H9 (cell line): ENCODE measurements around the gene PROSER3. TPM values are rescaled to one million over a fixed set of nuclear protein-coding genes. Genes with fewer than 3 reads are reported as not detected.

Source experiments
- DNase-seq: peaks from one replicate; pipeline ENCODE4 v3.0.0-alpha.2; 2017
- H2AFZ ChIP-seq: one replicate; pipeline ENCODE4 v1.6.1; 2013; ENCODE audit warnings: mild to moderate bottlenecking, low read length, control low read depth, moderate library complexity
- H2AK5ac ChIP-seq: 2 replicates; pipeline ENCODE4 v1.6.1; 2013; ENCODE audit warnings: low read length, control low read depth, mixed read lengths; ENCODE audit not compliant: insufficient read length
- H2BK120ac ChIP-seq: one replicate; pipeline ENCODE4 v1.6.1; 2013; ENCODE audit warnings: low read depth, mild to moderate bottlenecking, low read length, control low read depth, inconsistent platforms; ENCODE audit not compliant: poor library complexity, severe bottlenecking
- H2BK12ac ChIP-seq: 2 replicates; pipeline ENCODE4 v1.6.1; 2013; ENCODE audit warnings: low read length, control low read depth, mixed read lengths, low read depth; ENCODE audit not compliant: insufficient read length
- H2BK15ac ChIP-seq: 2 replicates; pipeline ENCODE4 v1.6.1; 2013; ENCODE audit warnings: low read depth, low read length, control low read depth
- H2BK20ac ChIP-seq: one replicate; pipeline ENCODE4 v1.6.1; 2013; ENCODE audit warnings: low read depth, mild to moderate bottlenecking, low read length, control low read depth, inconsistent platforms; ENCODE audit not compliant: poor library complexity, severe bottlenecking
- H2BK5ac ChIP-seq: 2 replicates; pipeline ENCODE4 v1.6.1; 2013; ENCODE audit warnings: low read length, control low read depth, mixed read lengths; ENCODE audit not compliant: insufficient read length
- H3K14ac ChIP-seq: 2 replicates; pipeline ENCODE4 v1.6.1; 2013; ENCODE audit warnings: low read length, control low read depth; ENCODE audit not compliant: insufficient read depth
- H3K18ac ChIP-seq: 2 replicates; pipeline ENCODE4 v1.6.1; 2013; ENCODE audit warnings: low read depth, mild to moderate bottlenecking, mixed read lengths, low read length, control low read depth; ENCODE audit not compliant: insufficient read length
- H3K23ac ChIP-seq: 2 replicates; pipeline ENCODE4 v1.6.1; 2013; ENCODE audit warnings: low read length, control low read depth, mixed read lengths, low read depth; ENCODE audit not compliant: insufficient read length
- H3K23me2 ChIP-seq: 2 replicates; pipeline ENCODE4 v1.6.1; 2013; ENCODE audit warnings: low read depth, mild to moderate bottlenecking, mixed read lengths, low read length, control low read depth; ENCODE audit not compliant: insufficient read length, poor library complexity, severe bottlenecking
- H3K27ac ChIP-seq: 2 replicates; pipeline ENCODE4 v1.5.1; 2013; ENCODE audit warnings: low read length, control low read depth, mixed read lengths, low read depth; ENCODE audit not compliant: insufficient read length
- H3K27me3 ChIP-seq: 2 replicates; pipeline ENCODE4 v1.6.1; 2013; ENCODE audit warnings: low read length, control low read depth, inconsistent platforms; ENCODE audit not compliant: insufficient read depth
- H3K4ac ChIP-seq: 2 replicates; pipeline ENCODE4 v1.6.1; 2013; ENCODE audit warnings: low read depth, mild to moderate bottlenecking, control low read depth, inconsistent platforms, low read length, moderate library complexity
- H3K4me1 ChIP-seq: 2 replicates; pipeline ENCODE4 v1.6.1; 2013; ENCODE audit warnings: low read length, control low read depth, inconsistent platforms; ENCODE audit not compliant: insufficient read depth
- H3K4me2 ChIP-seq: 2 replicates; pipeline ENCODE4 v1.6.1; 2013; ENCODE audit warnings: low read length, control low read depth, mixed read lengths; ENCODE audit not compliant: insufficient read length, insufficient read depth
- H3K56ac ChIP-seq: 2 replicates; pipeline ENCODE4 v1.6.1; 2013; ENCODE audit warnings: low read depth, mild to moderate bottlenecking, mixed read lengths, low read length, control low read depth; ENCODE audit not compliant: insufficient read length
- H3K79me1 ChIP-seq: 2 replicates; pipeline ENCODE4 v1.6.1; 2013; ENCODE audit warnings: low read depth, mild to moderate bottlenecking, moderate library complexity, low read length, control low read depth, inconsistent platforms; ENCODE audit not compliant: insufficient read depth, poor library complexity, severe bottlenecking
- H3K79me2 ChIP-seq: 2 replicates; pipeline ENCODE4 v1.6.1; 2013; ENCODE audit warnings: low read length, control low read depth, inconsistent platforms; ENCODE audit not compliant: insufficient read depth
- H3K9ac ChIP-seq: 2 replicates; pipeline ENCODE4 v1.6.1; 2013; ENCODE audit warnings: low read length, control low read depth, mixed read lengths; ENCODE audit not compliant: insufficient read length; ENCODE audit errors: extremely low read depth
- H3K9me3 ChIP-seq: one replicate; pipeline ENCODE4 v1.6.1; 2013; ENCODE audit warnings: low read depth, low read length, inconsistent platforms; ENCODE audit not compliant: control insufficient read depth
- H3T11ph ChIP-seq: one replicate; pipeline ENCODE4 v1.6.1; 2013; ENCODE audit warnings: mild to moderate bottlenecking, low read length, control low read depth, inconsistent platforms
- H4K20me1 ChIP-seq: one replicate; pipeline ENCODE4 v1.6.1; 2013; ENCODE audit not compliant: control insufficient read depth, insufficient read length, insufficient read depth
- H4K5ac ChIP-seq: 2 replicates; pipeline ENCODE4 v1.6.1; 2013; ENCODE audit warnings: low read depth, mild to moderate bottlenecking, mixed read lengths, low read length, control low read depth; ENCODE audit not compliant: insufficient read length
- H4K8ac ChIP-seq: replicated peaks from 2 replicates; pipeline ENCODE4 v1.6.1; 2013; ENCODE audit warnings: low read length, control low read depth, mixed read lengths, low read depth; ENCODE audit not compliant: insufficient read length
- H4K91ac ChIP-seq: 2 replicates; pipeline ENCODE4 v1.6.1; 2013; ENCODE audit warnings: low read depth, mild to moderate bottlenecking, moderate library complexity, mixed read lengths, low read length, control low read depth; ENCODE audit not compliant: insufficient read length
- H3K27ac Mint-ChIP-seq, 3 experiments: 2 replicates in 2 of 3; 3 replicates in 1 of 3; pipeline ENCODE4 v1.8.0; 2020 to 2021; ENCODE audit warnings: mixed read lengths in 3 of 3, mild to moderate bottlenecking in 1 of 3, moderate library complexity in 1 of 3
- H3K27me3 Mint-ChIP-seq: 2 replicates; pipeline ENCODE4 v1.8.0; 2021; ENCODE audit warnings: low read depth, mild to moderate bottlenecking, moderate library complexity, mixed read lengths
- H3K36me3 Mint-ChIP-seq, 3 experiments: 2 replicates in 2 of 3; 3 replicates in 1 of 3; pipeline ENCODE4 v1.8.0; 2020 to 2021; ENCODE audit warnings: low read depth in 3 of 3, mixed read lengths in 3 of 3; ENCODE audit not compliant: insufficient read depth in 1 of 3
- H3K4me1 Mint-ChIP-seq, 2 experiments: 2 replicates each; pipeline ENCODE4 v1.8.0; 2020; ENCODE audit warnings: mixed read lengths in 2 of 2
- H3K4me3 Mint-ChIP-seq, 2 experiments: 2 replicates in 1 of 2; 3 replicates in 1 of 2; pipeline ENCODE4 v1.8.0; 2020 to 2021; ENCODE audit warnings: mild to moderate bottlenecking in 2 of 2, mixed read lengths in 2 of 2, moderate library complexity in 1 of 2
- H3K9me3 Mint-ChIP-seq, 2 experiments: 2 replicates in 1 of 2; 3 replicates in 1 of 2; pipeline ENCODE4 v1.8.0; 2020; ENCODE audit warnings: mild to moderate bottlenecking in 2 of 2, mixed read lengths in 2 of 2, moderate library complexity in 1 of 2
- WGBS: extraction: QIAGEN DNeasy Blood & Tissue Kit; methylation state at CpG from one replicate; pipeline ENCODE4 v1.1.7; 2013; ENCODE audit warnings: missing lambda C conversion rate, low lambda C conversion rate, mixed read lengths; ENCODE audit not compliant: insufficient read length; ENCODE audit errors: extremely low coverage; 5-methylcytosine and 5-hydroxymethylcytosine counted together
- total RNA-seq: library from RNA; stranded (reverse); gene quantifications from 2 replicates; pipeline ENCODE4 v1.2.1, GENCODE V29; 2021
- TF ChIP-seq, protein P1 (sequence below): fragments of 200-600 bp; sonication (generic); conservative IDR thresholded peaks from 3 replicates; pipeline ENCODE4 v1.8.0; 2021; ENCODE audit warnings: antibody characterized with exemption, mild to moderate bottlenecking

PROSER3 gene
- total RNA-seq, 1 experiment from 2014 or later, result 29.1 TPM

- Histone ChIP-seq H3K27ac (no peak overlapping the region), H2BK15ac (no peak overlapping the region), H4K20me1 (peaks cover 3% of the 10 kb centered on the region), H3K56ac (no peak overlapping the region), H3K9me3 (no peaks in the 10 kb centered on the region), H4K91ac (no peak overlapping the region), H3K9ac (no peak overlapping the region), H4K5ac (no peak overlapping the region), H3K4me1 (no peaks in the 10 kb centered on the region), H2BK12ac (no peak overlapping the region), H3K4me2 (no peak overlapping the region), H3K18ac (no peak overlapping the region), H3K23me2 (peaks cover under 1% of the 10 kb centered on the region), H2BK20ac (no peak overlapping the region), H3K4ac (no peak overlapping the region), H4K8ac (no peak overlapping the region), H2BK120ac (no peak overlapping the region), H3T11ph (no peak overlapping the region), H3K79me1 (no peaks in the 10 kb centered on the region), H3K27me3 (peaks cover 3% of the 10 kb centered on the region; the same call in 1 of the 2 replicates), H2AK5ac (no peak overlapping the region), H2AFZ (no peak overlapping the region), H3K14ac (no peak overlapping the region), H3K79me2 (no peaks in the 10 kb centered on the region), H2BK5ac (no peak overlapping the region), H3K23ac (no peak overlapping the region)
- DNase-seq, result no peak
- no peaks in the 10 kb centered on the region; a peak in 1 of 7 replicates for H3K36me3 Mint-ChIP-seq
- H3K4me1 Mint-ChIP-seq, result peaks cover 4 to 10% of the 10 kb centered on the region in 2 experiments
- no CpG with 5 or more reads among the region's 9 CpGs for WGBS
- H3K27ac Mint-ChIP-seq, result peak overlapping the region in 1 of 3 experiments; percentile 52; a peak in 1 of 7 replicates
- H3K9me3 Mint-ChIP-seq, result no peaks in the 10 kb centered on the region
- TF ChIP-seq, protein P1, sequence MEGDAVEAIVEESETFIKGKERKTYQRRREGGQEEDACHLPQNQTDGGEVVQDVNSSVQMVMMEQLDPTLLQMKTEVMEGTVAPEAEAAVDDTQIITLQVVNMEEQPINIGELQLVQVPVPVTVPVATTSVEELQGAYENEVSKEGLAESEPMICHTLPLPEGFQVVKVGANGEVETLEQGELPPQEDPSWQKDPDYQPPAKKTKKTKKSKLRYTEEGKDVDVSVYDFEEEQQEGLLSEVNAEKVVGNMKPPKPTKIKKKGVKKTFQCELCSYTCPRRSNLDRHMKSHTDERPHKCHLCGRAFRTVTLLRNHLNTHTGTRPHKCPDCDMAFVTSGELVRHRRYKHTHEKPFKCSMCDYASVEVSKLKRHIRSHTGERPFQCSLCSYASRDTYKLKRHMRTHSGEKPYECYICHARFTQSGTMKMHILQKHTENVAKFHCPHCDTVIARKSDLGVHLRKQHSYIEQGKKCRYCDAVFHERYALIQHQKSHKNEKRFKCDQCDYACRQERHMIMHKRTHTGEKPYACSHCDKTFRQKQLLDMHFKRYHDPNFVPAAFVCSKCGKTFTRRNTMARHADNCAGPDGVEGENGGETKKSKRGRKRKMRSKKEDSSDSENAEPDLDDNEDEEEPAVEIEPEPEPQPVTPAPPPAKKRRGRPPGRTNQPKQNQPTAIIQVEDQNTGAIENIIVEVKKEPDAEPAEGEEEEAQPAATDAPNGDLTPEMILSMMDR, result no peak
- H3K4me3 Mint-ChIP-seq, result no peak overlapping the region
- H3K27me3 Mint-ChIP-seq, result peaks cover 22% of the 10 kb centered on the region
These were observed 33.9 kb downstream of the PROSER3 start for GRCh38 chr19:35791814-35792279.
